Gastroesophageal sphincter (tissue), 3 donors: ENCODE results near the gene NOSIP.
A peak's percentile ranks its signal among the peaks of the same experiment; 100 is the strongest.

Source experiments
- EP300 ChIP-seq: sonication (generic); formaldehyde crosslinking; IDR thresholded peaks from one replicate; pipeline ENCODE4 v1.6.1; 2017; ENCODE audit warnings: antibody characterized with exemption, mild to moderate bottlenecking
- POLR2A ChIP-seq, 2 donors: fragments of 450-650 bp; IDR thresholded peaks; one replicate each; pipeline ENCODE4 v1.6.1; 2017; ENCODE audit warnings: antibody characterized with exemption in 2 of 2, mild to moderate bottlenecking in 2 of 2, moderate library complexity in 1 of 2
- POLR2AphosphoS5 ChIP-seq: sonication (generic); formaldehyde crosslinking; IDR thresholded peaks from one replicate; pipeline ENCODE4 v1.6.1; 2017; ENCODE audit warnings: antibody characterized with exemption
- TF ChIP-seq, protein P1 (sequence below), 4 experiments: fragments of 200-600 bp in 2 of 4; fragments of 450-650 bp in 2 of 4; sonication (generic) in 1 of 4; IDR thresholded peaks; one replicate each; pipeline ENCODE4 v1.5.1; 2017 to 2019; ENCODE audit warnings: antibody characterized with exemption in 4 of 4, mild to moderate bottlenecking in 2 of 4, moderate library complexity in 2 of 4

DNA sequence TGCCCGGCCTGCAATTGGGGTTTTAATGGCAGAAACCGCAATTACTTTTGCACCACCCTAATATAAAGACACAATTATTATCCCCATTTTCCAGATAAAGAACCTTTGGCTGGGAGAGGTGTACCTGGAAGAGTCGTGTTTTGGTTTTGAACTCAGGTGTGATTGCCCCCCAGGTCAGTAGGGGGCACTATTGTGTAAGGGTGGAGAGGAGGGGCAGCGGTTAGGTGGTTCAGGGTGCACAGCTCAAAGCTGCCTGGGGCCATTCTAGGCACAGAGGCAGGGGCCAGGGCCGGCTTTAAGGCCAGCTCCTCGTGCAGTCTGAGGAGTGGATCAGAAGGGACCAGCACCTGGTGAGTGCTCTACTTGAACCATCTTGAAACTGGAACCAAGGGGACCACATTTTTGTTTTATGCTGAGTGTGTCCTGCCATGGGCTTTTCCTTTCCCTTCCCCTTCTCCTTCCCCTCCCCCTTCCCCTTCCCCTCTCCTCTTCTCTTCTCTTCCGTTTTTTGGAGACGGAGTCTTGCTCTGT lies 73.7 kb downstream of the NOSIP start:
- TF ChIP-seq, protein P1, sequence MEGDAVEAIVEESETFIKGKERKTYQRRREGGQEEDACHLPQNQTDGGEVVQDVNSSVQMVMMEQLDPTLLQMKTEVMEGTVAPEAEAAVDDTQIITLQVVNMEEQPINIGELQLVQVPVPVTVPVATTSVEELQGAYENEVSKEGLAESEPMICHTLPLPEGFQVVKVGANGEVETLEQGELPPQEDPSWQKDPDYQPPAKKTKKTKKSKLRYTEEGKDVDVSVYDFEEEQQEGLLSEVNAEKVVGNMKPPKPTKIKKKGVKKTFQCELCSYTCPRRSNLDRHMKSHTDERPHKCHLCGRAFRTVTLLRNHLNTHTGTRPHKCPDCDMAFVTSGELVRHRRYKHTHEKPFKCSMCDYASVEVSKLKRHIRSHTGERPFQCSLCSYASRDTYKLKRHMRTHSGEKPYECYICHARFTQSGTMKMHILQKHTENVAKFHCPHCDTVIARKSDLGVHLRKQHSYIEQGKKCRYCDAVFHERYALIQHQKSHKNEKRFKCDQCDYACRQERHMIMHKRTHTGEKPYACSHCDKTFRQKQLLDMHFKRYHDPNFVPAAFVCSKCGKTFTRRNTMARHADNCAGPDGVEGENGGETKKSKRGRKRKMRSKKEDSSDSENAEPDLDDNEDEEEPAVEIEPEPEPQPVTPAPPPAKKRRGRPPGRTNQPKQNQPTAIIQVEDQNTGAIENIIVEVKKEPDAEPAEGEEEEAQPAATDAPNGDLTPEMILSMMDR (IDR thresholded peaks at IDR 0.05), result peak in 3 of 4 experiments; percentile 62 to 86 (median 65)
- TF ChIP-seq POLR2A (IDR thresholded peaks at IDR 0.05), result no peak
- no peak for TF ChIP-seq POLR2AphosphoS5
- TF ChIP-seq EP300, result no peak
